ENCODE results near the gene SUFU.

GRCh38 chr10:102455893-102456471 lies 47.8 kb upstream of the SUFU start:
- TF ChIP-seq CTCF (conservative IDR thresholded peaks at IDR 0.05; ENCODE audit: low read depth in 2 of 2) (no peak), EZH2 (IDR thresholded peaks at IDR 0.05; ENCODE audit: low read depth, unreplicated experiment) (no peak), EZH2phosphoT487 (IDR thresholded peaks at IDR 0.05; ENCODE audit: unreplicated experiment) (no peak), POLR2AphosphoS5 (IDR thresholded peaks at IDR 0.05; ENCODE audit: low read depth) (peak; percentile 40), CREB1 (CRISPR knock-in tag; IDR thresholded peaks at IDR 0.05; ENCODE audit: low read depth) (no peak), JUNB (IDR thresholded peaks at IDR 0.05; ENCODE audit: unreplicated experiment) (no peak)
- TF ChIP-seq, protein P1, sequence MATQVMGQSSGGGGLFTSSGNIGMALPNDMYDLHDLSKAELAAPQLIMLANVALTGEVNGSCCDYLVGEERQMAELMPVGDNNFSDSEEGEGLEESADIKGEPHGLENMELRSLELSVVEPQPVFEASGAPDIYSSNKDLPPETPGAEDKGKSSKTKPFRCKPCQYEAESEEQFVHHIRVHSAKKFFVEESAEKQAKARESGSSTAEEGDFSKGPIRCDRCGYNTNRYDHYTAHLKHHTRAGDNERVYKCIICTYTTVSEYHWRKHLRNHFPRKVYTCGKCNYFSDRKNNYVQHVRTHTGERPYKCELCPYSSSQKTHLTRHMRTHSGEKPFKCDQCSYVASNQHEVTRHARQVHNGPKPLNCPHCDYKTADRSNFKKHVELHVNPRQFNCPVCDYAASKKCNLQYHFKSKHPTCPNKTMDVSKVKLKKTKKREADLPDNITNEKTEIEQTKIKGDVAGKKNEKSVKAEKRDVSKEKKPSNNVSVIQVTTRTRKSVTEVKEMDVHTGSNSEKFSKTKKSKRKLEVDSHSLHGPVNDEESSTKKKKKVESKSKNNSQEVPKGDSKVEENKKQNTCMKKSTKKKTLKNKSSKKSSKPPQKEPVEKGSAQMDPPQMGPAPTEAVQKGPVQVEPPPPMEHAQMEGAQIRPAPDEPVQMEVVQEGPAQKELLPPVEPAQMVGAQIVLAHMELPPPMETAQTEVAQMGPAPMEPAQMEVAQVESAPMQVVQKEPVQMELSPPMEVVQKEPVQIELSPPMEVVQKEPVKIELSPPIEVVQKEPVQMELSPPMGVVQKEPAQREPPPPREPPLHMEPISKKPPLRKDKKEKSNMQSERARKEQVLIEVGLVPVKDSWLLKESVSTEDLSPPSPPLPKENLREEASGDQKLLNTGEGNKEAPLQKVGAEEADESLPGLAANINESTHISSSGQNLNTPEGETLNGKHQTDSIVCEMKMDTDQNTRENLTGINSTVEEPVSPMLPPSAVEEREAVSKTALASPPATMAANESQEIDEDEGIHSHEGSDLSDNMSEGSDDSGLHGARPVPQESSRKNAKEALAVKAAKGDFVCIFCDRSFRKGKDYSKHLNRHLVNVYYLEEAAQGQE (IDR thresholded peaks at IDR 0.05; ENCODE audit: unreplicated experiment) = no peak
